NCI-H774 (cell line): Measurements from ENCODE around the gene HAGH.
"Not testable (repeated sequence)": the region's sequence is repeated elsewhere in the genome, so short reads cannot be mapped to it uniquely, and the experiment has no call there.

ENCODE experiments used
- DNase-seq: peaks from one replicate; lab custom pipeline; 2025; lab: John Stamatoyannopoulos, UW

The HAGH gene

GRCh38 chr16:1826691-1827573 is at the start of gene HAGH, which contains the start of gene FAHD1:
Gene HAGH (minus strand): TSS chr16:1826825. CDS start chr16:1826787, 38 bp downstream.
Gene FAHD1 (plus strand): TSS chr16:1827206. CDS start chr16:1827239, 33 bp downstream.
- DNase-seq, result peak; percentile 72

DNA sequence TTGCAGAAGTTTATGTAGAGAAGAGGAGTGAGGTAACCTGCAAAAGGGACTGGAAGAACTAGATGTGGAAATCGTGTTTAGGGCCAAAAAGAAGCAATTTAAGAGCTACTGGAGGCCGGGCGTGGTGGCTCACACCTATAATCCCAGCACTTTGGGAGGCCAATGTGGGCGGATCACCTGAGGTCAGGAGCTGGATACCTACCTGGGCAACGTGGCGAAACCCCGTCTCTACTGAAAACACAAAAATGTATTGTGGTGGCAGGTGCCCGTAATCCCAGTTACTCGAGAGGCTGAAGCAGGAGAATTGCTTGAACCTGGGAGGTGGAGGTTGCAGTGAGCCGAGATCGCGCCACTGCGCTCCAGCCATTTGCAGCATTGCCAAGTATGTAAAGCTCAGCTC is 49.4 kb upstream of the HAGH start:
- DNase-seq, result not testable (repeated sequence)

GRCh38 chr16:1874854-1875253 is 48.2 kb upstream of the HAGH start:
- DNase-seq, result no peak

DNA sequence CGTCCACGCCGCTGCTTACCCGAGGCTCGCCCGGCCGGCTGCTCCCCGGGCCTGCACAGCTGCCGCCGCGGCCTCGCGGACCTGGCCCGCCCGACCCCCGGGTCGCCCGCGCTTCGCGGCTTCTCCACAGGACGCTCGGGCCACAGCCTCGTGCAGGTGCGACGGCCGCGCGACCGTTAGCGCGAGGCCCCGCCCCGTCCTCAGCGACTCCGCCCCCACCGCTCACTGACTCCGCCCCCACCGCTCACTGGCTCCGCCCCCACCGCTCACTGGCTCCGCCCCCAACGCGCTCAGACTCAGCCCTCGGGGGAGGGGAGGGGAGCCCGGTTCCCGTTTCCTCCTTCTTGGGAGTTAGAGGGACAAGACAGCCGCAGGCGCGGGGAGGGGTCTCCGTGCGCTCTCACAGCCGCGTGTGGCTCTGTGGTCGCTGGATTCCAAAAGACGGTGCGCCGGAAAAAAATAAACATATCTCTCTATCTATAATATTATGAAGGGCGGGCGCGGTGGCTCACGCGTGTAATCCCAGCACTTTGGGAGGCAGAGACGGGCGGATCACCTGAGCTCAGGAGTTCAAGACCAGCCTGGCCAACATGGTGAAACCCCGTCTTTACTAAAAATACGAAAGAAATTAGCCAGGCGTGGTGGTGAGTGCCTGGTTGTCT is 45.5 kb upstream of the HAGH start, which contains the start of gene MEIOB:
TSS of gene MEIOB (minus strand) at position 191 of the 662 bp plus-strand sequence. CDS start 3,989 bp downstream, outside the sequence.
- DNase-seq, result no peak

GRCh38 chr16:1870365-1871082 is 43.9 kb upstream of the HAGH start:
- DNase-seq, result no peak

GRCh38 chr16:1865902-1866690 is 39.5 kb upstream of the HAGH start:
- DNase-seq, result no peak

DNA sequence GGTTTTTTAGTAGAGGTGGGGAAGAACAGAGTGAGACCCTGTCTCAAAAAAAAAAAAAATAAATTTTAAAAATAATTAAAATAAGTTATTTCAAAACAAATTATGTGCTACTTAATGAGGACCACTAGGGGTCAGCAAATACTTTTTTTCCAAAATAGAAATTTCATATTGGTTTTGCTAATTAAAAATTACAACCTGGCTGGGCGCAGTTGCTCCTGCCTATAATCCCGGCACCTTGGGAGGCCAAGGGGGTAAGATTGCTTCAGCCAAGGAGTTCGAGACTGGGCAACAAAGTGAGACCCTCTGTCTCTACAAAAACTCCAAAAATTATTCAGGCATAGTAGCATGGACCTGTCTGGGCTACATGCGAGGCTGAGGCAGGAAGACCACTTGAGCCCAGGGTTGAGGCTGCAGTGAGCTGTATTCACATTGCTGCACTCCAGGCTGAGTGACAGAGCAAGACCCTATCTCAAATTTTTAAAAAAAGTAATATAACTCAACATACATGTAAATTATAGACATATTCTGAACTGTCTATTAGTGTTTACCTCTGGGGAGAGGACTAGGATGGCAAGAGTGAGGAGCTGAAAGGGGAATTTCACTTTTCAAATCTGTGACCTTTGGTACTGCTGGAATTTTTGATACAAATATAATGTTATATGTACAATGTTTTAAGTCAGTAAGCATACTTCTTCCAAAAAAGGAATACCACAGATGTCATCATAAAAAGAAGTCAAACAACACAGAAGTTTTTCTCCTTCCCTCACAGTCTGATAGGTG is 37.2 kb upstream of the HAGH start:
- DNase-seq, result no peak

GRCh38 chr16:1862394-1862793 is 35.8 kb upstream of the HAGH start:
- DNase-seq, result no peak

DNA sequence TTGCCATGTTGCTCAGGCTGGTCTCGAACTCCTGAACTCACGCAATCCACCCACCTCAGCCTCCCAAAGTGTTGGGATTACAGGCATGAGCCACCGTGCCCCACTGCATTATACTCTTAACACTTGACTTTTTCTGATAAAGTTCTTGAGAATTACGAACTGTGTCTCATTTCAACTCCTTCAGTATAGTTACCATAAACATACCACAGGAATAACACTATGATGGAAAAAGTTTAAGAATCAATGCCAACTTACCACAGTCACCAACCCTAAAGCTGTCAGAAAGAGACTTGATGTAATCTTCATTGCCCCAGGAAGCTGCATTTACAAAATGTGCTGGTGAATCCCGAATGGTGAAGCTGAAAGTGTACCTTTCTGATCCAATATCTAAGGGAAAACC is 35.1 kb upstream of the HAGH start:
- no peak for DNase-seq

DNA sequence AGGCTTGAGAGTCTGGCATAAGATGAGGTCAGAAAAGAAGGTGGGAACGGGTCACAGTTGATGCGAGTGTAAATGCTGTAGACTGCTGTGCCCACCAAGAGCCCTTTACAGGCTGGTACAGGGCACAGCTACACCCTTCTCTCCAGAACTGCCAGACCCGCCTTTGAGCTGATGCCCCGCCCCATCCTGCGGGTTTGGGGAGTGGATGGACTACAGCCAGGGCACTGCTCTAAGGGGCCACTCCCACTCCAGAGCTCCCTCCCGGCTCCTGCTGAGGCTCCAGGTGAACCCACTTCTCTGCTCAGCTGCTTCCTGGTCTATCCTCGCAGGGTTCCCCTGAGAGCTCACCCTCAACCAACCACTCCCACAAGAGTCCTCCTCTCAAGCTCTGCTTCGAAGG is 33.0 kb upstream of the HAGH start:
- DNase-seq, result no peak

DNA sequence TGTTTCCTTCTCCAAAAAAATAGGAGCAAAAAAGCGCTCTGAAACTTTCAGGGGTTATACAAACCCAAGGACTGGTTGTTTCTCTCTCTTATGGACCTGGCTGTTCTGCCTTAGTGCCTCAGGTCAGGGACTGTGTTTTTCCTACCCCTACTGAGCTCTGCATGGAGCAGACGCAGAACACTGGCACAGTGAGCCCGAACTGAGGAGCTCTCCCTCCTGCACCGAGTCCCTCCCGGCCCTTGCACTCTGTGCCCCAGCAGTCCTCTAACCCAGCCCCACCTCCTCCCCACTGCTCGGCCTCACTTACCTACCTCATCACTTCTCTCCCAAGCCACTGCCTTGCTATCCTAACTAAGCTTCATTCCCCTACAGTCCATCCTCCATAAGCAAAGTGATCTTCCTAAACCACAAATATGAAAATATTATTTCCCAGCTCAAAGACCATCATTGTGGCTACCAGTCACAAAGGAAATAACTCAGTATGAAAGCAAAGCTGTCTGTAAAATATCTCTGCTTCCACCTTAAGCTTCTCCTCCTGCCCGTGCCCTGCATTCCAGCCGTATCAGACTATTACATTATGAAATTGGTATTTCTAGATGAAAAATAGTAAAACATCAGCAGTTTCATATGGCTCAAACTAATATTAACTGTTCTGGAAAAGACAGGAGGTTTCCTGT is 31.7 kb upstream of the HAGH start:
- DNase-seq, result no peak

- DNase-seq, result no peak
Measured at GRCh38 chr16:1857433-1858097, 30.9 kb upstream of the HAGH start.

- DNase-seq, result no peak
Measured at GRCh38 chr16:1851793-1852192, 25.2 kb upstream of the HAGH start.

DNA sequence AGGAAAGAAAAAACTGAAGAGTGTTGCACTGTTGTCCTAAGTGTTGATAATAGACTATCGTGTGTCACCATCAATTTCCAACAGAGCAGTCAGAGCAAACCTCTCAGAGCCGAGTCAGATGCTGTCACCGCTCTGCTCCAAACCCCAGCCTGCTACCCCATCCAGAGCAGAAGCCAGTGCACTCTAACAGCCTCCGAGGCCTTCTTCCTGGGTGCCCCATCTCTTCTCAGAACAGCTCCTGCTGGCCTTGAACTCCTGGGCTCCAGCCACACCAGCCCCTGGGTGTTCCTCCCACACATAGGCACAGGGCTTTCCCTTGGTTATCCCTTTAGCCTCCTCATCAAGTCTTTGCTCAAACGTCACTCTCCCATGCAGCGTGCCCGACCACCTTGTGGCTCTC is 24.4 kb upstream of the HAGH start:
- no peak for DNase-seq

DNA sequence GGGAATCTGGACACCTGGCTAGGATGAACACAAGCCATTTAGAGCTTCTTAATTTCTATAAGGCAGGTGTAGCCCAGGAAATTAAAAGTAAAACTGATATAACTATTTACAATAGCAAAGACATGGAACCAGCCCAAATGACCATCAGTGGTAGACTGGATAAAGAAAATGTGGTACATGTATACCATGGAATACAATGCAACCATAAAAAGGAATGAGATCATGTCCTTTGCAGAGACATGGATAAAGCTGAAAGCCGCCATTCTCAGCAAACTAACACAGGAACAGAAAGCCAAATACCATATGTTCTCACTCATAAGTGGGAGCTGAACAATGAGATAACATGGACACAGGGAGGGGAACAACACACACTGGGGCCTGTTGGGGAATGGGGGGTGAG is 19.8 kb upstream of the HAGH start:
- DNase-seq, result no peak

GRCh38 chr16:1845985-1846384 is 19.4 kb upstream of the HAGH start:
- DNase-seq, result no peak

- DNase-seq, result no peak
Measured at GRCh38 chr16:1839554-1839953, 12.9 kb upstream of the HAGH start.

- no peak for DNase-seq
Measured at GRCh38 chr16:1834096-1834495, 7.5 kb upstream of the HAGH start.

DNA sequence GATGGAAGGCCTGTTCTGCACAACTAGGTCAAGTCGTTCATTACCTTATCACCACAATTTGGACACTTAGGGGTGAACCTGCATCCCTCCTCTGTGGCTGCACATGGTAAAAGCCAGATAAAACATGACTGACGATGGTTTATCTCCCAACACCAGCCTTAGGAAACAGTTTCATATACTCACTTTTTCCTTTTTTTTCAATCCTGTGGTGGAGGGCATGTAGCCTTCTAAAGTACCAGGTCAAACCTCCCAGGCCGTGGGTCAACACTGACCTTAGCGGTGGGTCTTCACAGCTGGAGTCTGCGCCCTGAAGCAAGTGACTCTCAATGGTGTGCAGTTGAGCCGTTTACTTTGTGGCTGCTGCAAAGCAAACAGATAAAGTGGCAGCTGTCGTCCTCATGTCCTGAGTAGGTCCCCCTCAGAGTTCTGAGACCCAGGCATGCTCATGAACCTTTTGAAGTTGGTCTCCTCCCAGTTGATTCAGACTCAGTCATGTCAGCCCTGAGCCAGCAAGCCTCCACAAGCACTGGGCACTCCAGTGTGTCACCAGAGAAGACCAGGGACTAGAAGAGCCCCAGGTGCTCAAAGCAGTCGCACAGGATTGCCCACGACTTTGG is 6.3 kb upstream of the HAGH start:
- no peak for DNase-seq
